Endothelial cell of umbilical vein (primary cell): Measurements from ENCODE around the gene AUTS2. TPM values are rescaled to one million over a fixed set of nuclear protein-coding genes. Genes with fewer than 3 reads are reported as not detected.

ENCODE experiments used
- BruUV-seq: library from RNA; stranded (reverse); fragments of 400-500 nt; replicated peaks from 2 replicates; lab custom pipeline; 2021; lab: Mats Ljungman, UMichigan
- CTCF ChIA-PET: fragments of 300-600, 350-600 bp; sonication (Branson Sonifier 250); formaldehyde crosslinking; loops from one replicate; lab custom pipeline; 2021; ENCODE audit warnings: antibody characterized with exemption, inconsistent platforms; lab: Charles Lee
- POLR2A ChIA-PET: fragments of 300-600, 350-600 bp; sonication (Branson Sonifier 250); formaldehyde crosslinking; loops from one replicate; lab custom pipeline; 2021; ENCODE audit warnings: antibody characterized with exemption, inconsistent platforms; lab: Charles Lee
- DNase-seq: peaks from one replicate; pipeline ENCODE4 v3.0.0-alpha.2; 2011; ENCODE audit warnings: low read depth, low spot score
- FAIRE-seq: peaks from 2 replicates; lab custom pipeline; 2011; peaks lifted over from hg19 to GRCh38; lab: Jason Lieb, UNC
- H2AFZ ChIP-seq: 2 replicates; pipeline ENCODE4 v1.6.0; 2012; ENCODE audit warnings: low read depth, low read length, control low read depth, inconsistent platforms
- H3K27ac ChIP-seq: 2 replicates; pipeline ENCODE4 v1.5.1; 2011; ENCODE audit warnings: low read depth, mild to moderate bottlenecking, control low read depth, low read length, moderate library complexity; ENCODE audit not compliant: insufficient read depth
- H3K27me3 ChIP-seq, 2 experiments: 2 replicates each; pipeline versions ENCODE4 v1.6.0 to v1.6.1; 2011; ENCODE audit warnings: low read length in 2 of 2, mixed read lengths in 1 of 2; ENCODE audit not compliant: control insufficient read depth in 2 of 2, insufficient read depth in 2 of 2
- H3K36me3 ChIP-seq, 2 experiments: 2 replicates in 1 of 2; 3 replicates in 1 of 2; pipeline ENCODE4 v1.5.1; 2011; ENCODE audit warnings: low read length in 2 of 2, mild to moderate bottlenecking in 1 of 2, moderate library complexity in 1 of 2; ENCODE audit not compliant: control insufficient read depth in 2 of 2, insufficient read depth in 2 of 2; ENCODE audit errors: extremely low read depth in 1 of 2
- H3K4me1 ChIP-seq: 3 replicates; pipeline ENCODE4 v1.5.1; 2011; ENCODE audit warnings: mild to moderate bottlenecking, low read length; ENCODE audit not compliant: control insufficient read depth, insufficient read depth; ENCODE audit errors: extremely low read depth
- H3K4me2 ChIP-seq: 2 replicates; pipeline ENCODE4 v1.6.1; 2011; ENCODE audit warnings: low read length, control low read depth, mixed read lengths; ENCODE audit not compliant: insufficient read depth
- H3K4me3 ChIP-seq, 3 experiments: fragments of 200-600 bp in 1 of 3; sonication (generic), shearing (Covaris generic) in 1 of 3; replicated peaks in 1 of 3; 2 replicates each; pipeline ENCODE4 v1.5.1; 2011 to 2016; ENCODE audit warnings: control low read depth in 3 of 3, low read length in 3 of 3, mild to moderate bottlenecking in 2 of 3, inconsistent platforms in 1 of 3, low read depth in 1 of 3, moderate library complexity in 1 of 3; ENCODE audit not compliant: insufficient read depth in 1 of 3
- H3K79me2 ChIP-seq: 2 replicates; pipeline ENCODE4 v1.6.0; 2012; ENCODE audit warnings: low read length, inconsistent platforms; ENCODE audit not compliant: control insufficient read depth, insufficient read depth
- H3K9ac ChIP-seq: replicated peaks from 2 replicates; pipeline ENCODE3; 2011; ENCODE audit warnings: low read length, control low read depth; ENCODE audit not compliant: insufficient read depth; ENCODE audit errors: extremely low read depth
- H3K9me1 ChIP-seq: replicated peaks from 3 replicates; pipeline ENCODE4 v1.6.0; 2011; ENCODE audit warnings: mild to moderate bottlenecking, low read length; ENCODE audit not compliant: control insufficient read depth, insufficient read depth; ENCODE audit errors: extremely low read depth
- H3K9me3 ChIP-seq: replicated peaks from 2 replicates; pipeline ENCODE4 v1.5.1; 2012; ENCODE audit warnings: low read length, inconsistent platforms; ENCODE audit not compliant: control insufficient read depth, insufficient read depth
- H4K20me1 ChIP-seq: replicated peaks from 2 replicates; pipeline ENCODE3; 2011; ENCODE audit warnings: mild to moderate bottlenecking, low read length; ENCODE audit not compliant: control insufficient read depth, insufficient read depth; ENCODE audit errors: extremely low read depth
- EZH2 ChIP-seq: IDR thresholded peaks from 2 replicates; pipeline ENCODE4 v1.6.1; 2012; ENCODE audit warnings: borderline replicate concordance, low read depth, mild to moderate bottlenecking, moderate library complexity, low read length, inconsistent platforms; ENCODE audit not compliant: severe bottlenecking
- FOS ChIP-seq: IDR thresholded peaks from 2 replicates; pipeline ENCODE4 v1.6.1; 2011; ENCODE audit warnings: mild to moderate bottlenecking, low read length, moderate library complexity, borderline replicate concordance; ENCODE audit not compliant: insufficient read depth
- GATA2 ChIP-seq: IDR thresholded peaks from 2 replicates; pipeline ENCODE4 v1.7.0; 2011; ENCODE audit warnings: low read depth, mild to moderate bottlenecking, moderate library complexity, mixed read lengths, low read length; ENCODE audit not compliant: insufficient read length, insufficient read depth
- JUN ChIP-seq: IDR thresholded peaks from 2 replicates; pipeline ENCODE4 v1.6.1; 2011; ENCODE audit warnings: borderline replicate concordance, low read depth; ENCODE audit not compliant: insufficient read length, insufficient read depth
- MYC ChIP-seq: IDR thresholded peaks from one replicate; pipeline ENCODE4 v1.6.1; 2011; ENCODE audit warnings: mild to moderate bottlenecking, low read depth, low read length
- POLR2A ChIP-seq: IDR thresholded peaks from 2 replicates; pipeline ENCODE4 v1.6.1; 2012; ENCODE audit warnings: low read depth, mild to moderate bottlenecking, control low read depth, low read length
- POLR2AphosphoS5 ChIP-seq: IDR thresholded peaks from 2 replicates; pipeline ENCODE4 v1.6.1; 2012; ENCODE audit warnings: low read depth, mild to moderate bottlenecking, control low read depth, low read length, moderate library complexity; ENCODE audit not compliant: insufficient read depth
- dilution Hi-C: fragments of 300-500 bp; cut with MboI; formaldehyde crosslinking; loops from one replicate; pipeline ENCODE4 v1.15.0; 2019; ENCODE audit warnings: low sequenced_read_pairs; ENCODE audit not compliant: extremely low pct_ligation_motif_present
- intact Hi-C: fragments of 100-400 bp; cut with micrococcal nuclease; formaldehyde crosslinking; loops from one replicate; pipeline ENCODE4 v1.10.0; 2022
- polyA plus RNA-seq, 4 experiments: library from polyadenylated mRNA; depleted of rRNA in 3 of 4; stranded (reverse) in 3 of 4; unstranded in 1 of 4; fragments of >200 nt; gene quantifications; 2 replicates each; pipeline versions ENCODE4 v1.2.1 to v1.2.3, GENCODE V29; 2011 to 2012; ENCODE audit warnings: missing spikeins in 1 of 4
- total RNA-seq: library from RNA; stranded (reverse); gene quantifications from 2 replicates; pipeline ENCODE4 v1.2.3, GENCODE V29; 2021
- TF ChIP-seq, protein P1 (sequence below), 2 donors: IDR thresholded peaks; 1 replicate in 1 of 2; 2 replicates in 1 of 2; pipeline ENCODE4 v1.5.1; 2011; ENCODE audit warnings: low read length in 2 of 2, mild to moderate bottlenecking in 2 of 2, moderate library complexity in 2 of 2, control low read depth in 1 of 2, inconsistent platforms in 1 of 2, low read depth in 1 of 2; ENCODE audit not compliant: insufficient read depth in 1 of 2; ENCODE audit errors: extremely low read depth in 1 of 2
- TF ChIP-seq, protein P2 (sequence below): IDR thresholded peaks from 2 replicates; pipeline ENCODE4 v1.6.1; 2011; ENCODE audit not compliant: insufficient read depth, insufficient read length

Gene AUTS2
- total and polyA plus RNA-seq, 2 donors (not counting 3 experiments of a cell fraction or from before 2014, with no cell fraction given) = 0.59 to 8.0 TPM

DNA sequence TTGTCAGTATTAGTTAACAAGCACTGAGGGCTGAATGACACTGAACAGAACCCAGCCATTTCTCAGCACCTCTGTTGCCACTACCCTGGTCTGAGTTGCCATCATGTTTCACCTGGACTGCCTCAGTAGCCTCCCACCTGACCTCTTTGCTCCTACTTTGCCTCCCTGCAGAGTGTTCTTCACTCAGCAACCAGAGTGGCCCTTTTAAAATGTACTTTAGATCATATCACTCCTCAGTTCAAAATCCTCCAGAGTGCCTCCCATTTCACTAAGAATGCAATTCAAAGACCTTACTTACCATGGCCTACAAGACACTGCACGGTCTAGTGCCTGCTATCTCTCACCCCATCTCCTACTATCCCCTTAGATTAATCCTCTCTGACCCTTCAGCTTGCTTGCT lies 214.5 kb downstream of the AUTS2 start:
- H3K4me2 ChIP-seq = no peak overlapping the region
- intact Hi-C loops = no loop called here
- dilution Hi-C loops = no loop called here
- FAIRE-seq (no peak), DNase-seq (no peak)
- no peaks in the 10 kb centered on the region for H3K27me3 ChIP-seq
- no peaks in the 10 kb centered on the region for H4K20me1 ChIP-seq
- no peak overlapping the region for H3K4me3 ChIP-seq
- H3K9me1 ChIP-seq = no peaks in the 10 kb centered on the region
- no peak overlapping the region for H3K27ac ChIP-seq
- no peaks in the 10 kb centered on the region for H3K9me3 ChIP-seq
- H2AFZ ChIP-seq = no peak overlapping the region
- no peaks in the 10 kb centered on the region for H3K36me3 ChIP-seq
- TF ChIP-seq POLR2A = no peak
- TF ChIP-seq MYC = no peak
- TF ChIP-seq, protein P1, sequence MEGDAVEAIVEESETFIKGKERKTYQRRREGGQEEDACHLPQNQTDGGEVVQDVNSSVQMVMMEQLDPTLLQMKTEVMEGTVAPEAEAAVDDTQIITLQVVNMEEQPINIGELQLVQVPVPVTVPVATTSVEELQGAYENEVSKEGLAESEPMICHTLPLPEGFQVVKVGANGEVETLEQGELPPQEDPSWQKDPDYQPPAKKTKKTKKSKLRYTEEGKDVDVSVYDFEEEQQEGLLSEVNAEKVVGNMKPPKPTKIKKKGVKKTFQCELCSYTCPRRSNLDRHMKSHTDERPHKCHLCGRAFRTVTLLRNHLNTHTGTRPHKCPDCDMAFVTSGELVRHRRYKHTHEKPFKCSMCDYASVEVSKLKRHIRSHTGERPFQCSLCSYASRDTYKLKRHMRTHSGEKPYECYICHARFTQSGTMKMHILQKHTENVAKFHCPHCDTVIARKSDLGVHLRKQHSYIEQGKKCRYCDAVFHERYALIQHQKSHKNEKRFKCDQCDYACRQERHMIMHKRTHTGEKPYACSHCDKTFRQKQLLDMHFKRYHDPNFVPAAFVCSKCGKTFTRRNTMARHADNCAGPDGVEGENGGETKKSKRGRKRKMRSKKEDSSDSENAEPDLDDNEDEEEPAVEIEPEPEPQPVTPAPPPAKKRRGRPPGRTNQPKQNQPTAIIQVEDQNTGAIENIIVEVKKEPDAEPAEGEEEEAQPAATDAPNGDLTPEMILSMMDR (IDR thresholded peaks at IDR 0.05; ENCODE audit: extremely low read depth in 1 of 2, insufficient read depth in 1 of 2, low read depth in 1 of 2, low read length in 2 of 2) = no peak
- TF ChIP-seq, protein P2, sequence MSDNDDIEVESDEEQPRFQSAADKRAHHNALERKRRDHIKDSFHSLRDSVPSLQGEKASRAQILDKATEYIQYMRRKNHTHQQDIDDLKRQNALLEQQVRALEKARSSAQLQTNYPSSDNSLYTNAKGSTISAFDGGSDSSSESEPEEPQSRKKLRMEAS = no peak
- no peak for TF ChIP-seq POLR2AphosphoS5
- TF ChIP-seq JUN = no peak
- no peak for TF ChIP-seq GATA2
- no peak for TF ChIP-seq FOS
- TF ChIP-seq EZH2 = no peak
- H3K79me2 ChIP-seq = no peaks in the 10 kb centered on the region
- no TSS peak for BruUV-seq
- H3K9ac ChIP-seq = no peak overlapping the region
- no peaks in the 10 kb centered on the region for H3K4me1 ChIP-seq
- CTCF ChIA-PET = no interaction called here
- POLR2A ChIA-PET = no interaction called here
